GM18951 (cell line): ENCODE measurements around the gene MBOAT1.

Source experiments
- POLR2A ChIP-seq: IDR thresholded peaks from 4 replicates; pipeline ENCODE4 v1.6.1; 2011; ENCODE audit warnings: mild to moderate bottlenecking; ENCODE audit not compliant: insufficient read length, insufficient read depth; ENCODE audit errors: extremely low read depth
- in situ Hi-C: fragments of 300-500 bp; cut with MboI; formaldehyde crosslinking; loops from one replicate; pipeline ENCODE4 v1.12.0; 2022; ENCODE audit warnings: low sequenced_read_pairs, mixed read lengths, inconsistent platforms; ENCODE audit not compliant: unreplicated experiment

Gene MBOAT1

DNA sequence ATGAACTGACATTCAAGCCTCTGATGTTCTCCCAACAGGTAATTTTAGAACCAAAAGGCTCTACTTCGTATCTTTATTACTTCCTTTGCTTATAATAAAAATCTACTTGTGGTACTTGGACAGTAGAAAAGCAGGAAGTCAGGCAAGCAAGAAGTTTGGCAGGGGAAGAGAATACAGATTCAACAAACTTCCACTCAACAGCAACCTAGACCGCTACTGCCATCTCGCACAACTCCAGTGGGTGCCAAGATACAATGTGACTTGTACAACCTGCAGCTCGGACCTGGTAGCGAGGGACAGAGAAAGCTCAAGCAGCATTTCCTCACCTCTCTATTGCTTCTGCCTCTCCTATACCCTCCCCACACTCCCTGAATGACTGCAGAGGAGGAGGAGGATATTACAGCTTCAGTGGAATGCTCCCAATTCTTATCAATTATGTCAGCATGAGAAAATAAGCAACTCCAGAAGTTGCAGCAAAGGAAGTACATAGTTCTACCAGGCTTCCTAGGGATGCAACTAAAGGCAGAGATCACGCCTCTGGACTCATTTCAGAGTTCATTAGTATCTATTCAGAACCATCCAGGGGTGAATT lies 76.5 kb downstream of the MBOAT1 start:
- TF ChIP-seq POLR2A = no peak
- in situ Hi-C loops = no loop called here

DNA sequence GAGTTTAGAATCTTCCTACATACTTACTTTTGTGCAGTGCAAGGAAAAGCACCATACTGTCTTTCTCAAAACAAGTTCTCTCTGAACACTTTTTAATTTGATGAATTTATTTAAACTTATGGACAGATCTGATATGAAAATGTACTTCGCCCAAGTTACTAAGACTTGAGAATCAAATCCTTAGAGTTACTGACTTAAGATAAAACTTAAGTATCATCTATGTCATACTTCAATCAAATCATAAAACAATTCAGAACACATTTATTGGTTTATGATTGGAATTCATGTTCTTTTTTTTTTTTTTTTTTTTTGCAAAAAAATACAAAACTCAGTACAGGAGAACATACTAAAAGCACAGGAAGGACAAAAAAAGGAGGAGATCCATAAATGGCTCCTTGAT lies 77.7 kb downstream of the MBOAT1 start:
- TF ChIP-seq POLR2A = no peak
- in situ Hi-C loops = no loop called here

DNA sequence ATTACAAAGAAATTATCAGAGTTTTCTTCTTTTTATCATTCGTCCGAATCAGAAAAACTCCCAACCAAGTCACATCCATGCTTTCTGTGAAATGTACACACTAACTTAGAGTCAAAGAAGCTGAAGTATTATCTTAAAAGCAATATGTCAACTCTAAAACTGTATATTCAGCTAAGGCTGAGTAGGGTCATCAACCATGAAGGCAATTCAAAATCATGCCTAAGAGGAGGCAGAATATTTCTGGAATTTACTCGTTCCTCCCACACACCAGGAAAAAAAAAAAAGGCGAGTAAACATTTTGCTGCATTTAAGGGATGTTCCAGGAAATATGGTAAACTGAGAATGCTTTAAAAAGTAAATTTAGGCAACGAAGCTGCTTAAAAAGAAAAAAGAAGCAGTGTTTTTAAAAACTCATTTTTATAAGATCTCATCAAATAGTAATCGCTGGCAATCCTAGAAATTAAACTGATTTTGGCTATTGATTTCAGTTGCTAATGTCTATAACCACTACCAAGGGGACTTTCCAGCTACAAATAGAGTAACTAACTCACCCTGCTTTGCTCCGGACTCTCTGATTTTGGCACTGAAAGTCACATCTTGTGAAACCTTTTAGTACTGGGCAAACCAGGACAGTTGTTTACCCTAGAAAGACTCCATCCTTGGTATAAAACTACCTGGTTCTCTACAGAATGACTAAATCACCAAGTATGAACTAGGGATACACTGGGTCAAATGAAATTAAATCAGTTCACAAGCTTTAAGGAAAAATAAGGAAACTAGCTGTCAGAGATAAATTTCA lies 82.8 kb downstream of the MBOAT1 start:
- in situ Hi-C loops = no loop called here
- no peak for TF ChIP-seq POLR2A

DNA sequence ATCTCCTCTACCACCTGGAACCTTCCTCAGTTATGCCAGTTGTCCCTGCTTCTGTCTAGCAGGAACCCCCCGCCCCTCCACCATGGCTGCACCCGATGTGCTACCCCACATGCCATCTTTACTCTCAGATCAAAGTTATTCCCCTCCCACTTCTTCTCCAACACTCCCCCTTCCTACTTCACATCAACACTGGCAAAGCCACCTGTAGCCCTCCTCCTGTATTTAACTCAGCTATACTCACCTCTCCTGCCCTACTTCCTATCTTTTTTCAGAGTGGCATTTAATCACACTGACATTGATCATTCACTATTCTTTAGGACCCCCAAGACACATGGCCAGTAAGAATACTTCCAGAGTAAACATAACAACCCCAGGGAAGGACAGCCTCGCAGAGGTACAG lies 84.3 kb downstream of the MBOAT1 start:
- no peak for TF ChIP-seq POLR2A
- in situ Hi-C loops = no loop called here

DNA sequence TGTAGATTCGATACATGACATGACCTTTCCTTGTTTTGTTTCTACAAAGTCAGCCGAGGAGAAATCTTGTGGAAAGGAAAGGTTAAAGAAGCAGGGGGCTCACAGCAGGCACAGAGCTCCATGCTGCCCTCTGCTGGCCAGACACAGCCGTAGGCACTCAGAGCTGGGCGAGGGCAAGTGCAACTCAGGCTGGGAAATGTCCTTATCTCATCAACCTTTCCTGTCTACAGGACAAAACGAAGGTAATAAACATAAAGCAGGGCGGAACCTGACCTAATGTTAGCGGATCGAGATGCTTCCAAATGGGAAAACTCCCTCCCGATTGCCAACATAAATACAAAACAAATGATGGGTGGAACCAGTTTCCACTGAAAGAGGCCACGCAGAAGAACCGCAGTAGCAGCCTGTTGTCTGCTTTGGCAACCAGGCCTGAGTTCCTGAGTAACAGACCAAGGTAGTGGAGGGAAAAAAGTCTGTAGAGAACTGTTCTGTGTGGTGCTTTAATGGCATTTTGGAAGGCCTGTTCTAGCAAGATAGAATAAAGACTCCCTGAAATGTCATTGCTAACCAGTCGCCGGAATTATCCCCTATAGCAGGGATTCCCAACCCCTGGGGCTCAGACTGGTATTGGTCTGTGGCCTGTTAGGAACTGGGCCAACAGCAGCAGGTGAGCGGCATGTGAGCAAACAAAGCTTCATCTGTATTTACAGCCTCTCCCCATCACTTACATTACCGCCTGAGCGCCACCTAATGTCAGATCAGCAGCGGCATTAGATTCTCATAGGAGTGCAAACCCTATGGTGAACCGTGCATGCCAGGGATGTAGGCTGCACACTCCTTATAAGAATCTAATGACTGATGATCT lies 85.2 kb downstream of the MBOAT1 start:
- TF ChIP-seq POLR2A = no peak
- in situ Hi-C loops = no loop called here

DNA sequence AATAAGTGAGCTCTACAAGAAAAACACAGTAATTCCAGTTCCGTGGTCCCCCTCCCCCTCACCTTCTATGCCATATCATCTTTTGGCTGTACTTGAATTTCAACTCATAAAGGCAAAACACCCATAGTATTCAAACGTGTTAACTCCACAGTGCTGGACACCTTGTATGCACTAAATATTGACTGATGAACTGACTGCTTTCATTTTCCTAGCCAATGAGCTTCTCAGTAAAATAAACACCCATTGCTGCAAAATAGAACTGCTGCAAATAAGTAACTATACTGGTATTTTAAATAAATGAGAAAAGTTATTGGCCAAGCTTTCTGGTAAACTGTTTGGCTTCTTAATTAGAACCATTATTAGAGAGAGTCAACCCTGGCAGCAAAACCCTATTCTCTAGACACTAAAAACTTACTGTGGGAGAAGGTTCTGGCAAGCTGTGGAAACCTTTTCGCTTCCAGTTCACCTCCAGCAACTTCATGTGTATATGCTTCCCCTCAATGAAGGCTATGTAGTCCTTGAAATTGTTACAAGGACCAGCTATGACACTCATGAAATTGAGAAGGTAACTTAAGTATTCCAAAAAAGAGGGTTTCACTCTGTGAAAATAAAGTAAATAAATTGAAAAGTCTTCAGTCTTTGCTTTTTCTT lies 86.0 kb downstream of the MBOAT1 start:
- in situ Hi-C loops = no loop called here
- no peak for TF ChIP-seq POLR2A

DNA sequence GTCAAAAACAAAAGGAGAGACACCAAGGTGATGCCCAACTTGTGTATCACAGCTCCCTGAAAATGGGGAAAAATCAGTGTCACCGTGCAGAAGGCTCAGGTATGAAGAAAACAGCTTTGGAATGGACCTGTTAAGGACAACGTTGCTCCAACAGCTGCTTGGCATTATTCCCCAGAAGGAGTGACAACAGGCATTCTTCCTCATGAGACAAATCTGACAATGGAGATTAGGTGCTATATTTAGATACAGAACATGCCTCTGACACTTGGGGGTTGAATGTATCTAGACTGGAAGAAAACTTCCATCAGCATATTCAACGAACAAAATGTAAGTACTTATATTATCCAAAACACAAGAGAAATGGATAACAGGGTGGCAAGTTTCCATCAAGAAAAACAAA lies 87.7 kb downstream of the MBOAT1 start:
- in situ Hi-C loops = no loop called here
- no peak for TF ChIP-seq POLR2A

DNA sequence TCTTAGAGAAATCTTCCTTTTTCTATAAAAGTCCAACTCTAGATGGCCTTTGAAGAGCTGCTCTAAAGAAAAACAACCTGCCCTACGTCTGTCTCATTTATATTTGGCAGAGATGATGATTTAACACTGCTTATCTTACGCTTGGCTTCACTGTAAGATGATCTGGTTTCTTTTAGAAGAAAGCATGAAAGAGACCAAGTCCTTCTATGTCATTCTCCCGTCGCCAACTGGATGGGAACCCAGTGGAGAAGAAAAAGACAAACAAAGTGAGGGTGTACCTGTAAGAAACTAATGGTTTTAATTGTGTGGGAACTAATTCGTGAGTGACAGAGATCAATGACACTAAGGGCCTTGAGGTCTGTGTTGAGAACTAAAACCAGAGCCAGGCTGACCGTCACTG lies 92.8 kb downstream of the MBOAT1 start:
- in situ Hi-C loops = no loop called here
- TF ChIP-seq POLR2A = no peak

DNA sequence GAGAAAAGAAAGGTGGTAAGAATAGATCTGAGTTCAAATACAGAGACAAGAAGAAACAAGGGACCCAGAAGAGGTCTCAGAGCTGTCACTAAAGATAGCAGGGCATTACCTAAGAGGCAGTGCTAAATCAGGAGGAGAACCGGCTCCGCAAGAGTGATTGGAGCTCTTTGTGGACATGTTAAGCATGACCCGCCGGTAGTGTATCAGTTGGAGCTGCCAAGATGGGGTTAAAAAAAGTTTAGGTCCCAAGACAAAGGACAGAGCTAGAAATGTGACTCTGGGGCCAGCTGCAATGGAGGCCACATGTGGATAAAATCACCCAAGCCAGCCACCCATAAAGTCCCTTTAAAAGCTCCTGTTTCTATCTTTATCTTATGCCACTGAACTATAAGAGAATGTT lies 93.4 kb downstream of the MBOAT1 start:
- in situ Hi-C loops = no loop called here
- TF ChIP-seq POLR2A = no peak

DNA sequence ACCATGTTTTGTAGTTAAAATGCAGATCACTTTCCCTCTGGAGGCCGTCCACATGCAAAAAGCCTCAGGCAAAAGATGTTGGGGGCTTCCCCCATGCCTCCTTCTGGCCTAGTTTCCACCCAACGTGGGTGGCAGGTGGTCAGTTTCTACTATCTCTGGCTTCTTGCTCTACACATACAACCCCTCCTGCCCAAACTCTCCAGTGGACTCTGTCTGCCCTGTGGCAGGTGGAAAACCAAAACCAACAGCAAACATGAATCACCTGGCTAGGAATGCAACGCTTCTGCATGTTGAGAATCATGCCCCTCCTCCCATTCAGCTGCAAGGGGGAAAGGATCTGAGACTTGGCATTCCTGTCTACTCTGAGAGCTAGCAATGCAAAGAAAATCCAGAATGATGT lies 94.8 kb downstream of the MBOAT1 start:
- in situ Hi-C loops = no loop called here
- TF ChIP-seq POLR2A = no peak

DNA sequence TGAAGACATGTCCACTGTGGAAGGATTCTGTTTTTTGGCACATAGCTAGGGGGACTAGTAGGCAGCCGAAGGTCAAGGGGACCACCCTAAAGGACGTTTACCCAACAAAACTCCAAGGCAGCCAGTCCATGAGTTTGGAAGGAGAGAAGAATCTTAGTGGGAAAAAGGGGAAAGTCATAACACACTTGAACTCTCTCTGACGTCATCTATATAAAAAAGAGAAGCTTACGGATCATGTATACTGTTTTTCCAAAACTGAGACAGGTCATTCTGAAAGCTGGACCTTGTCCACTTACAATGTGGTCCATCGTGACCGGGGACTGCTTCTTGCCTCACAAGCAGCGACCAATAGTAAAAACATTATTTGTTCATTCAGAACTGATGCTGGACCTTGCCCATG lies 95.5 kb downstream of the MBOAT1 start:
- in situ Hi-C loops = no loop called here
- TF ChIP-seq POLR2A = no peak

DNA sequence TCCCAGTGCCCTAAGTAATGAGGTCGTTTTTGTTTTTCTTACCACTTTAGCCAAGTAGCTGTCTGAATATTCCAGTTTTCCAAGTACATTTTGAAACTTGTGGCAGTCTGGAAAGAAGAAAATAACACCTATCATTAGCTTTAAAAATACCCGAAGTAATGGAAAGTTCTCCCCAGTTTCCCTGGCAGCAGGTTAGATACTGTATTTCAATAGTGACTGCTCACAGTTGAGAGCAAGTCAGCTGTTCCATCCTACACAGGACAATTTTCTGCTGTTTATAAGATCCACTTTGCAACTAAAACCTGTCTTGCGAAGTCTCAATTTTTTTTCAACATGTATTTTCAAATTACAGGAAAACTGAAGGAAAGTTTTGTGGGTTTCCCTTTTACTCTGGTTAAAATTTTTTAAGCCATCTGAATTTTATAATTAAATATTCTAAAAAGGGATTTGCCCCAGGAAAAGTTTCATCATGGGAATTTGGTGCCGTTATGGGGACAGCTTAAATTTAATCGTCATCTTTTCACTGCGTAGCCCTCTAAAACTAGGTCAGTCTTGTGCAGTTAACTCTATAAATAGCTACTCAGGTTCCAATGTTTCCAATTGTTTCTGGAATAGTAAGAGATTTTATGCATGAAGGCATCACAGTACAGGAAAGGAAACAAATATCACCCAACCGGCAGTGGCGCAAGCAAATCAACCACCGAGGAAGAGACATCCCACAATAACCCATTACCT lies 96.9 kb downstream of the MBOAT1 start:
- in situ Hi-C loops = no loop called here
- TF ChIP-seq POLR2A = no peak
